Embryonic facial prominence (tissue), 1 donor: ENCODE data around the gene CDC42EP3.

Experiments
- DNase-seq: peaks from one replicate; pipeline ENCODE4 v3.0.0-alpha.2; 2016; ENCODE audit errors: extremely low spot score

CDC42EP3 gene

DNA sequence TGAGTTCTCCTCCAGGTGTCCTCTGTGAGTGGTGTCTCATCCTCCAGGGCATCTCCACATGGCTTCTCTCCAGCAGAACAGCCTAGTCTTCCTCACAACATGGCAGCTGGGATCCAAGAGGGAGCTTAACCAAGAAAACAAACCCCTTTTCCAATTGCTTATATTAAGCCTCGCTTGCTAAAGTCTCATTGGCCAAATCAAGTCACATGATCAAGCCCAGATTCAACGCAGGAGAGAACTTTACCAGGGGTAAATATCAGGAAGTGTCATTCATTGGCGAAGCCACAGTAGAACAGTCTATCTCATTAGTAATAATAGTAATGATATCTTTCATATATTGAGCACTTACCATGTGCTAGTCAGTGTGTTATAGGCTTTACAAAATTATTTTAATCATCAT lies 53.1 kb downstream of the CDC42EP3 start:
- DNase-seq: no peak

DNA sequence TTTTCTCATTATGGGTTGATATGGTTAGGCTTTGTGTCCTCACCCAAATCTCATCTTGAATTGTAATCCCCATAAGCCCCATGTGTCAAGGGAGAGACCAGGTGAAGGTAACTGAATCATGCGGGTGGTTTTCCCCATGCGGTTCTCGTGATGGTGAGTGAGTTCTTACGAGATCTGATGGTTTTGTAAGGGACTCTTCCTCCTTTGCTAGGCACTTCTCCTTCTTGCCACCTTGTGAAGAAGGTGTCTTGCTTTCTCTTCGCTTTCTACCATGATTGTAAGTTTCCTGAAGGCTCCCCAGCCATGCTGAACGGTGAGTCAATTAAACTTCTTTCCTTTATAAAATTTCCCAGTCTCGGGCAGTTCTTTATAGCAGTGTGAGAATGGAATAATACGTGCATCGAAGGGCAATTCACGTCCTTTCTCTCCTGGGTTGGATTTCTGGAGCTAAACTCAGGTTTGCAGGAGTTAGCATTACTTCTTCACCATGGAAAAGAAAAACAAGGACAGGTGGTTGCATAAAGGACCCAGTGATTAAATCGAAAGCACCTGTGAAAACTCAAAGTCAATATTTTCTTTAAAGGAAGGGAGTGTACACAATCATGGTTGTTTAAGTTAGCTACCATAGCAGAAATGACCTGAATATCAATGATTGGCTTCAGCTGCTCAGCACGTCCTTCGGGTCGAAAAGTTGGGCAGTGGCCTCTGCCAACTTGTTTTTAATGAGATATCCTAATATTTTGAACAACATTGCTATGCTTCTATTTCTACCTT lies 54.1 kb downstream of the CDC42EP3 start:
- DNase-seq: no peak

DNA sequence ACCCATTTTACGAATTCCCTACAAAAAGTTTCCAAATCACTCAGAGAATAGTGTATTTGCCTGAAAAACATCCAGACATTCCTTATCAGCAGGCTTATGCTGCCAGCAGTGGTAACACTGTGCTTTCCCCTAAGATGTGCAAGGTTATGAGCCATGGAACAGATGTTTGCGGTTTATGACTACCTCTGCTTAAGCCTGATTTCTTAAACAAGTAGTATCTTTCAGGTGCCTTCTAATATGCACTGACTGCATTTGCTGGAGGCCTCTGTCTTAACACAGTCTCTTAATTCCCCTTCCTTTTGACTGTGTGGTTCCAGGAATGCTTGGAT lies 54.8 kb downstream of the CDC42EP3 start:
- DNase-seq: no peak

DNA sequence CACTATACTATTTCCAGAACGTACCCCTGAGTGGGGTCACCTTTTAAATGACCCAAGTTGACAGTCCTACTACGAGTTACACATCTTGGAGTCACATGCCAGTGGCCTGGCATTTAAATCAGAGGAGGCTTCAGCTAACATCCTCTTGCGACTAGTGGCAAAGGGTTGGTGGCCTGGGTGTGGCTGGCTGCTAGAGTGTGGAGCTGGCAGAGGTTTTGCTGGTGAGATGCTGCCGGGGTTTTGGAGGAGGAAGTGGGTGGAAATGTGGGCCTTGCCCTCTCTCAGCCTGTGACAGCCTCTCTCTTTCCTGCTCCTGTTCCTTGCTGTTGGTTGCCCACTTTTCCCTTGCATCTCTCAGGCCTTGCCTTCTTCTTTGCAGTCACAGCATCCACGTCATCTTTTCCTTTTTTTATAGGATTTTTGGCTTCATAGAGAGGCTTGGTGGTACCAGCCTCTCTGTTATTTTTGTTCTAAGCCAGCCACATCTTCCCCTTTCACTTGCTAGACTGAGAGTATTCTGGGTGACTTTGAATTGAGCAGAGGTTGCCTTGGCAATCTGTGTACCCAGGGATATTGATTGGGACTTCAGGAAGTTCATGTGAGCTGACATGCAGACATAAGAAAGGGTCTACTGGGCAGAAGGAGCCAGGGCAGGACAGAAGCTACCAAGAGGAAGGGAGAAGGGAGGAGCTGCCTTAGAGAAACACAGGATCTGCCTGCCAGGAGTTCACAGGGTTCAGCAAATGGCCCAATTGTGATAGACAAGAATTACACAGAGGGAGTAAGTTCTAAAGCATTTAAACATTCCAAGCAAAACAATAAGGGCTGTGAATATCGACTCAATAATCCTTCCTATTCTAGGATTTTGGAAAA lies 55.4 kb downstream of the CDC42EP3 start:
- DNase-seq: no peak

DNA sequence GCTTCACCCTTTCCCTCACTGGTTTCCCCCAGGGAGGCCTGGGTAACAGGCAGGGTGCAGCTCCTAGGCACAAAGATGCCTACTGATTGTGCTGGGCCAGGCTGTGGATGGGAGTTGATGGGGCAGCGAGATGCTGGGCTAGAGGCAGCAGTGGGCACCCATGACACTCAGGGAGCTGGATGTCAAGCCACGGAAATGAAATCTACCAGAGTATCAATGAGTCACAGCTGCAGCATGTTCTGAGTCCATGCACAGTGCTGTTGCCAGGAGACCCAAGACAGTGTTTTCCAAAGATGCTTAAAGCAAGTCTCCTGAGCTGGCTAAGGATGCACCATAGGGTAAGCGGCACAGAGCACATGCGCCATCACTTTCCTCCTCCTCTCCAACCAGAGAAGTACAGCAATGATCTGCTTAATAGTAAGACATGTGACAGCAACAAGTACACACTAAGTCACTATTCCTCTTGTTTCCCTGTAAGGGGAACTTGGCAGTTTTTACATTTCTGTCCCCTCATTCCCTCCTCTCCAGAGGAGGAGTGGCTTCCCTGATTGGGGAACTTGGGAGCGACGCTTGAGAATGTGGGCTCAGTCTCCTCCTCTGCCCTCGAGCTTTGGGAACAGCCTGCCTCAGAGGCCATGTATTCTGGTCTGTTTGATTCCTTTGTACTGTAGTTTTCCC lies 57.2 kb downstream of the CDC42EP3 start:
- no peak for DNase-seq

GRCh38 chr2:37612382-37612781 lies 59.1 kb downstream of the CDC42EP3 start:
- no peak for DNase-seq

GRCh38 chr2:37610638-37611289 lies 60.7 kb downstream of the CDC42EP3 start:
- no peak for DNase-seq

- no peak for DNase-seq
Measured at GRCh38 chr2:37609782-37610181, 61.7 kb downstream of the CDC42EP3 start.

DNA sequence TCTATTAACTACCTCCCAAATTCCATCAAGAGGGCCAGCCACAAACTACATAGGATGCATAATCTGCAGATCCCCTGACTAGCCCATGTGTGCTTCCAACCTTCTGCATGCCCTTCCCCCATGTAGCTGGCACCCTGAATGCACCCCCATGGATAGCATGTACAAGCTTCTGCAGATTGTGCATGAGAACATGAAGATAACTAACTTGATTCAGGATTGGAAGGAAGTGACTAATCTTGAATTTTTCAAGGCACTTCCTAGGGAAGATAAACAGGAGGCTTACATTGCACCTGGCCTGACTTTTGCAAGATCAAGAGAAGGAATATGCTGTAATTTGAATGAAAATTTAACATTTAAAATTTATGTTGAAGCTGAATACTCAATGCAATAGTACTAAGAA lies 66.7 kb downstream of the CDC42EP3 start:
- no peak for DNase-seq

GRCh38 chr2:37602702-37603101 lies 68.7 kb downstream of the CDC42EP3 start:
- DNase-seq: no peak

GRCh38 chr2:37602040-37602439 lies 69.4 kb downstream of the CDC42EP3 start:
- no peak for DNase-seq

DNA sequence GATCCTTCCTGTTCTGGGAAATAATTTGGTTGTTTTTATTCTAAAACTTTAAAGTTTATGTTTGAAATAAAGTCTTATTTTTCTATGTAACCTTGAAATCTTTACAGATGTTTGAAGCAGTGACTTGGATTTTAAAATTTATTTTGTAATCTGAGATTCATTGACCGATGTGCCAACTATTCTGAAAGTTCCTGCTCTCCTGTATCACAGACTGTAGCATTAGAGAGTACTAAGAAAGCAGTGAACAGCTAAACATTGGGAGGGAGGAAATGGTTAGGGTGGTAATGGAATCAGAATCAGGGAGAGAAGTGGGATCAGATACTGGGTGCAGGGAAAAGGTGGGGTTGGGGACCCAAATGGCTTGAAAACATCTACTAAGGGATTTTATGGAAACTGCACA lies 69.9 kb downstream of the CDC42EP3 start:
- no peak for DNase-seq

DNA sequence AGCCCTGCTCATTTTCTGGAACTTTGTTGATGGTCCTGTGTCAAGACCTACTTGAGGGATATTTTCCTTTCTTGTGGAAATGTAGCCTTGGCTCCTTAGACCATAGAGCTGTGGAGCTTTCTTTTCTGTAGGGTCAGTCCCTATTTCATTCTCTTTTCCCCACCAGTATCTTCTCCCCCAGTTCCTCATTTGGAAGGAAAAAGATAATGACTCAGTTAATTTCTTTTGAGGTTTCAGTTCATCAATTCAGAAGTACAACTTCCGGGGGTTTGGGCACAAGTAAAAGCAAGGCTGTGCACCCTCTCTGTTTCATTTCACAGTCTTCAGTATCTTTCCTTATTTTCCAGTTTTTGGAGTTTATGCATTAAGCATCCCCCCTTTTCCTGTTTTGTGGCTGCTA lies 70.7 kb downstream of the CDC42EP3 start:
- DNase-seq: no peak

- DNase-seq: no peak
Measured at GRCh38 chr2:37599688-37600525, 71.5 kb downstream of the CDC42EP3 start.

DNA sequence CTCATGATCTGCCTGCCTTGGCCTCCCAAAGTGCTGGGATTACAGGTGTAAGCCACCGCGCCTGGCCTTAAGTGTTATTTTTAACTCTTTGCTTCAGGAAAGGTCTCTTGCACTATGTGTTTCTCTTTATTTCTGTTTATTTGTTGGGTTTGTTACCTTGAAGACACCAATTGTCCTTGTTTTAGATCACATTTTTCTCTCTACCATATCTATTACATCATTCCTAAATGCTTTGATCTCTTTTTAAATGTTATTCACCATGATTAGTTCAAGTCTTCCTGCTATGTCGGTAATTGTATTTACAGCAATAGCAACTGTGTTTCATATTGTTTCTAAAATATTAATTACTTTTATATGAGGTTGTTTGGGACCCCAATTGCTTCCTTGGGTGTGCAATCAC lies 77.7 kb downstream of the CDC42EP3 start:
- DNase-seq: no peak

DNA sequence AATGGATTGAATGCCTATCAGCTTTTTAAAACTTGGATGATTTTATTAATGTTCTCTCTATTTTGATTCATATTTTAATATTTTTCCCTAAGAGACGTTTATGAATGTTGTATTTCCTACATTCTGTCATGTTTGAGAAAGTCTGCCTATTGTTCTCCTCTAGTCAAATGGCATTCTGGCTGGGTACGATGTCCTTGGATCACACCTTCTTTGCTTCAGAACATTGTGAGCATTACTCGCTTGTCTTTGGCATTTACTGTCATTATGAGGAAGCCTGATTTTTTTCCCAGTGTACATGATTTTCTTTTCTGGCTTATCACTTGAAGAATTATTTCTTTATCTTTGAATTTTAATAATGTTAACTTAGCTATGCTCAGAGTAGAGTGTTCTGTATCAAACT lies 78.4 kb downstream of the CDC42EP3 start:
- no peak for DNase-seq
